ENCODE data around the gene CIB4. TPM values are rescaled to one million over a fixed set of nuclear protein-coding genes. Genes with fewer than 3 reads are reported as not detected.

CIB4 gene
- polyA plus RNA-seq, 3 donors = 0.40 to 0.92 (median 0.50) TPM

DNA sequence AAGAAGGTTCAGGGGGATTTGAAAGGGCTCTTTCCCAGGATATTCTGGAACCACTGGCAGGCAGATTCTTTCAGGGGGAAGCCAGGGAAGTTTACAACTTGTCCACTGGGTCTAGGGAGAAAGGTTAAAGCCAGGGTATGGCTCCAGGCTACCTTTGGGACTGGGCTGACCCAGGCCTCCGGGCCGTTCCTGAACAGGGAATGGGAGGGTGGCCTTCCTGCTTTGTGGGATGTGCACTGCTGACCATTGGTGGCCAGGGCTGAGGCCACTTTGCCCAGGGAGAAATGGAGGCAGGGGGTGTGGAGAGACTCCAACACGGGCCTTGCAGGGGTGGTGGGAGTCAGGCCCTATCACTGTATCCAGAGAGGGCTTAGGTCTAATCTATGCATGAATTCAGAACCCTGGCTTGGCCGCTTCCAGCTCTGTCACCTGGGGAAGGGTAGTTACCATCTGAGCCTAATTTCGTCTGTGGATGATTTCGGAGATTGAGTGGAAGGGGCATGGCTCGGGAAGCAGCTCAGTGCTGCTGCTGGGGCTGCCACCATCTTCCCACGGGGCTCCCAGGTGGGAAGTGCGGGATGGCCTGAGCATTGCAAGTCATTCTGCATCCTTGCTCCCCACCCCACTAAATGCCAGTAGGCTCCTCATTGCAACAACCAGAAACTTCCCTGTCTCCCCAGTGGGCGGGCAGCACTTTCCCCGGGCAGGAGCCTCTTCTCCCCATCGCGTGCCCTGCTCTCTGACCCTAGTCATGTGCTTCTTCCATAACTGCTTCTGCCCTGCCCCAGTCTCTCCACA, 106.1 kb downstream of the CIB4 start:
- no peak for DNase-seq (ENCODE audit: low read depth in 3 of 3, low spot score in 2 of 3)

- DNase-seq (ENCODE audit: low read depth in 3 of 3, low spot score in 2 of 3) = no peak
Measured at GRCh38 chr2:26534098-26534864, 106.9 kb downstream of the CIB4 start.

DNA sequence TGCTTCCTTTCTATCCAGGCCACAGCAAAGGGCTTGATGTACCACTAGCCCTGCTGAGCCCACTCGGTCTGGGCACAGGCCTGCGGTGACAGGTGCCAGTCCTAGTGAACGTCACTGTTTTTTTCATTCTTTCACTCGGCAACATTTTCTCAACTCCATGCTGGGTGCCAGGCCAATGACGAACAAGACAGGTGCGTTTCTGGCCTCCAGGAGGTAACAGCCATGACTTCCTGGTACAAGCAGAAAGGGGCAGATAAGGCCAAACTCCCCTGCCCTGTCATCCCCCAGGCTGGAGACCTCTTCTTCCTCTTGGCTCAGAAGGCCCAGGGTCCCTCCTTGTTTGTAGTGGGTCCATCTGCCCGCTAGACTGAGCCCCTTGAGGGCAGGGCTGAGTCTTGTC, 107.5 kb downstream of the CIB4 start:
- DNase-seq (ENCODE audit: low read depth in 3 of 3, low spot score in 2 of 3) = no peak

- no peak for DNase-seq (ENCODE audit: low read depth in 3 of 3, low spot score in 2 of 3)
Measured at GRCh38 chr2:26532301-26533250, 108.6 kb downstream of the CIB4 start.

Other genes starting within 250 kb of the CIB4 start
- gene DRC1, start 239.4 kb downstream of the CIB4 start, polyA plus RNA-seq (ENCODE audit: insufficient read length in 3 of 3) = 1 to 10 TPM; 3.4 to 3.9 (median 3.7) TPM
- under 1 TPM; 0.11 to 0.14 (median 0.14) TPM for gene OTOF, start 163.2 kb downstream of the CIB4 start, polyA plus RNA-seq (ENCODE audit: insufficient read length in 3 of 3)
- gene KCNK3, start 51.4 kb upstream of the CIB4 start, polyA plus RNA-seq (ENCODE audit: insufficient read length in 3 of 3) = 1 to 10 TPM in 2 of 3 donors, under 1 TPM in 1; 0.57 to 1.6 (median 1.2) TPM
- 10 to 100 TPM; 15.0 to 16.3 (median 15.2) TPM for gene SLC35F6, start 122.9 kb upstream of the CIB4 start, polyA plus RNA-seq (ENCODE audit: insufficient read length in 3 of 3)
- 10 to 100 TPM; 13.6 to 16.9 (median 14.1) TPM for gene CENPA, start 144.7 kb upstream of the CIB4 start, polyA plus RNA-seq (ENCODE audit: insufficient read length in 3 of 3)
- gene DPYSL5, start 206.8 kb upstream of the CIB4 start, polyA plus RNA-seq (ENCODE audit: insufficient read length in 3 of 3) = 1 to 10 TPM; 4.9 to 5.5 (median 5.0) TPM